Peyer's patch (tissue), 4 donors: ENCODE data around the gene GSTM4.
"Not testable (repeated sequence)": the region's sequence is repeated elsewhere in the genome, so short reads cannot be mapped to it uniquely, and the experiment has no call there.

ENCODE experiments used
- CTCF ChIP-seq, 6 experiments: fragments of 450-650 bp in 4 of 6; fragments of 200-600 bp in 2 of 6; sonication (generic) in 1 of 6; IDR thresholded peaks; one replicate each; pipeline ENCODE4 v1.5.1; 2017 to 2019; ENCODE audit warnings: antibody characterized with exemption in 6 of 6, mild to moderate bottlenecking in 3 of 6, moderate library complexity in 1 of 6
- POLR2A ChIP-seq, 2 donors: fragments of 450-650 bp; IDR thresholded peaks; one replicate each; pipeline ENCODE4 v1.5.1; 2017; ENCODE audit warnings: antibody characterized with exemption in 2 of 2, mild to moderate bottlenecking in 2 of 2, moderate library complexity in 2 of 2

GRCh38 chr1:109708949-109709348 lies 53.0 kb downstream of the GSTM4 start:
- TF ChIP-seq CTCF, POLR2A (IDR thresholded peaks at IDR 0.05): not testable (repeated sequence)
